Smooth muscle cell (in vitro differentiated cells): Measurements from ENCODE around the gene GNG12. TPM values are rescaled to one million over a fixed set of nuclear protein-coding genes. Genes with fewer than 3 reads are reported as not detected.

Source experiments
- DNase-seq: peaks from one replicate; lab custom pipeline; 2025; ENCODE audit not compliant: unreplicated experiment; lab: John Stamatoyannopoulos, UW
- H2AFZ ChIP-seq: fragments of 200-600 bp; sonication (generic); 2 replicates; pipeline ENCODE4 v1.6.0; 2016; ENCODE audit warnings: antibody characterized with exemption, low read depth, mild to moderate bottlenecking
- H3F3A ChIP-seq: fragments of 200-600 bp; sonication (generic); 2 replicates; pipeline ENCODE4 v1.6.0; 2017; ENCODE audit warnings: antibody characterized with exemption, low read depth
- H3K27ac ChIP-seq: fragments of 200-600 bp; sonication (generic); 2 replicates; pipeline ENCODE4 v1.5.1; 2016; ENCODE audit warnings: low read depth, mild to moderate bottlenecking
- H3K27me3 ChIP-seq: fragments of 200-600 bp; sonication (generic); 2 replicates; pipeline ENCODE4 v1.6.1; 2016; ENCODE audit warnings: low read depth, mild to moderate bottlenecking
- H3K36me3 ChIP-seq: fragments of 200-600 bp; sonication (generic); 2 replicates; pipeline ENCODE4 v1.5.1; 2016; ENCODE audit warnings: low read depth
- H3K4me1 ChIP-seq: fragments of 200-600 bp; sonication (generic); 2 replicates; pipeline ENCODE4 v1.5.1; 2016; ENCODE audit warnings: low read depth
- H3K4me2 ChIP-seq: fragments of 200-600 bp; sonication (generic); 2 replicates; pipeline ENCODE4 v1.6.0; 2016; ENCODE audit warnings: mild to moderate bottlenecking
- H3K4me3 ChIP-seq: fragments of 200-600 bp; sonication (generic); 2 replicates; pipeline ENCODE4 v1.5.1; 2016; ENCODE audit warnings: mild to moderate bottlenecking
- H3K79me2 ChIP-seq: fragments of 200-600 bp; sonication (generic); 2 replicates; pipeline ENCODE4 v1.6.0; 2016; ENCODE audit warnings: low read depth, mild to moderate bottlenecking
- H3K9ac ChIP-seq: fragments of 200-600 bp; sonication (generic); 2 replicates; pipeline ENCODE4 v1.6.0; 2016; ENCODE audit warnings: low read depth
- H3K9me3 ChIP-seq: fragments of 200-600 bp; sonication (generic); replicated peaks from 2 replicates; pipeline ENCODE4 v1.5.1; 2016; ENCODE audit warnings: low read depth
- H4K20me1 ChIP-seq: fragments of 200-600 bp; sonication (generic); 2 replicates; pipeline ENCODE4 v1.6.0; 2016; ENCODE audit warnings: low read depth
- WGBS: methylation state at CpG from one replicate; pipeline ENCODE4 v1.1.7; 2016; ENCODE audit warnings: low lambda C conversion rate; 5-methylcytosine and 5-hydroxymethylcytosine counted together
- polyA plus RNA-seq: library from polyadenylated mRNA; unstranded; fragments of >200 nt; fragmentation: Nextera tagmentation; extraction: Ambion mirVana; gene quantifications from 2 replicates; pipeline ENCODE4 v1.2.1, GENCODE V29; 2016
- total RNA-seq: library from RNA; depleted of rRNA; stranded (reverse); fragments of >200 nt; gene quantifications from 2 replicates; pipeline ENCODE4 v1.2.3, GENCODE V29; 2014
- TF ChIP-seq, protein P1 (sequence below): fragments of 200-600 bp; sonication (generic); IDR thresholded peaks from 2 replicates; pipeline ENCODE4 v1.5.1; 2017; ENCODE audit warnings: borderline replicate concordance, mild to moderate bottlenecking, antibody characterized with exemption; ENCODE audit not compliant: insufficient read depth, poor library complexity, severe bottlenecking

GNG12 gene
- total and polyA plus RNA-seq, 2 experiments from 2014 or later, result 54.6 to 86.6 TPM

- no peak overlapping the region for H2AFZ ChIP-seq
- no peak for DNase-seq
- H3K79me2 ChIP-seq, result no peaks in the 10 kb centered on the region
- WGBS, result 52% methylated on average over 4 of the region's 4 CpGs
- TF ChIP-seq, protein P1, sequence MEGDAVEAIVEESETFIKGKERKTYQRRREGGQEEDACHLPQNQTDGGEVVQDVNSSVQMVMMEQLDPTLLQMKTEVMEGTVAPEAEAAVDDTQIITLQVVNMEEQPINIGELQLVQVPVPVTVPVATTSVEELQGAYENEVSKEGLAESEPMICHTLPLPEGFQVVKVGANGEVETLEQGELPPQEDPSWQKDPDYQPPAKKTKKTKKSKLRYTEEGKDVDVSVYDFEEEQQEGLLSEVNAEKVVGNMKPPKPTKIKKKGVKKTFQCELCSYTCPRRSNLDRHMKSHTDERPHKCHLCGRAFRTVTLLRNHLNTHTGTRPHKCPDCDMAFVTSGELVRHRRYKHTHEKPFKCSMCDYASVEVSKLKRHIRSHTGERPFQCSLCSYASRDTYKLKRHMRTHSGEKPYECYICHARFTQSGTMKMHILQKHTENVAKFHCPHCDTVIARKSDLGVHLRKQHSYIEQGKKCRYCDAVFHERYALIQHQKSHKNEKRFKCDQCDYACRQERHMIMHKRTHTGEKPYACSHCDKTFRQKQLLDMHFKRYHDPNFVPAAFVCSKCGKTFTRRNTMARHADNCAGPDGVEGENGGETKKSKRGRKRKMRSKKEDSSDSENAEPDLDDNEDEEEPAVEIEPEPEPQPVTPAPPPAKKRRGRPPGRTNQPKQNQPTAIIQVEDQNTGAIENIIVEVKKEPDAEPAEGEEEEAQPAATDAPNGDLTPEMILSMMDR, result no peak
- H3K9me3 ChIP-seq, result no peaks in the 10 kb centered on the region
- no peak overlapping the region for H3K9ac ChIP-seq
- peaks cover 7% of the 10 kb centered on the region for H4K20me1 ChIP-seq
- H3K4me2 ChIP-seq, result peak overlapping the region; percentile 60
- peak overlapping the region; percentile 93 for H3K27ac ChIP-seq
- peak overlapping the region; percentile 17 for H3K4me3 ChIP-seq
- H3K36me3 ChIP-seq, result no peaks in the 10 kb centered on the region
- peaks cover 14% of the 10 kb centered on the region for H3F3A ChIP-seq
- peaks cover 45% of the 10 kb centered on the region for H3K4me1 ChIP-seq
- no peaks in the 10 kb centered on the region for H3K27me3 ChIP-seq
Measured at GRCh38 chr1:67747671-67748546, 85.4 kb downstream of the GNG12 start.

GRCh38 chr1:67745875-67746698, 87.2 kb downstream of the GNG12 start:
- peaks cover 45% of the 10 kb centered on the region for H3K4me1 ChIP-seq
- H3K4me3 ChIP-seq, result no peak overlapping the region

DNA sequence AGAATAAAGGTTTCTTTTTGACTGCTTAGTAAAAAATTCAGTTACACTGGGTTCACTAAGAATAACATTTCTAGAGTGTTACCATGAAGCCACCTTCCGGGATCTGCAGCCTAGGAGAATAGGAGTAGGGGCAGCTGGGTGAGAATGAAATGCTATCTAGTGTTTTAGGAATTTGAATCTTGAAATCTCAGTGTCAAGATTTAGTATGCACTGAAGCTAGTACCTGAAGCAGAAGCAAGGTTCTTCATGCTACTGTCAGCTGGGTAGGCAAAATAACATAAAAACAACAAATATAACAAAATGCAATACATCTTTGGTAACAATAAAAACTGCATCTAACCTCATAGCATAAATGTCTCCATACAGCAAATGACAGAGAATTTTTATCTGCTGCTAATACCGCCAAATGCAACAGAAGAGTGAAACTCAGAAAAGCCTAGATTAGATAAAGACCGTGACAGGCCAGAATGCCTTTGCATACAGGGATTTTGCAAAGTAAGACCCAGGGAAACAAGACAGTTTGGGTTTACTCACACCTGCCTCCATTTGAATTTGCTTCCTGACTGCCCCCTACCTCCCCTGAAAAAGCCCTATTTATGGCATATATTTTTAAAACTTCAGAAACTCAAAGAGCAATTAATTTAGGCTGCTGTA, 90.1 kb downstream of the GNG12 start:
- H4K20me1 ChIP-seq, result peaks cover 12% of the 10 kb centered on the region
- no peak overlapping the region for H3K4me2 ChIP-seq

More at GRCh38 chr1:67745875-67746698, 87.2 kb downstream of the GNG12 start:
- TF ChIP-seq, protein P1, result no peak
- Histone ChIP-seq H3K27me3 (no peaks in the 10 kb centered on the region), H3K36me3 (no peaks in the 10 kb centered on the region), H3K79me2 (peaks cover 6% of the 10 kb centered on the region), H3K9ac (no peak overlapping the region), H4K20me1 (peaks cover 12% of the 10 kb centered on the region), H3K27ac (no peak overlapping the region), H2AFZ (no peak overlapping the region), H3K4me2 (no peak overlapping the region), H3K9me3 (no peaks in the 10 kb centered on the region), H3F3A (peaks cover 14% of the 10 kb centered on the region)
- 50% methylated on average over 6 of the region's 6 CpGs for WGBS
- DNase-seq, result no peak

More for the DNA sequence above, 90.1 kb downstream of the GNG12 start:
- Histone ChIP-seq H3K4me3 (no peak overlapping the region), H3K36me3 (no peaks in the 10 kb centered on the region), H3K9me3 (no peaks in the 10 kb centered on the region), H3K4me1 (peaks cover 19% of the 10 kb centered on the region), H3F3A (peaks cover 2% of the 10 kb centered on the region), H3K9ac (no peak overlapping the region), H2AFZ (no peak overlapping the region), H3K27ac (no peak overlapping the region), H3K27me3 (no peaks in the 10 kb centered on the region), H3K79me2 (peaks cover 6% of the 10 kb centered on the region)
- 53% methylated on average over 3 of the region's 3 CpGs for WGBS
- DNase-seq, result no peak
- TF ChIP-seq, protein P1, result no peak
